Hepatocyte (in vitro differentiated cells): ENCODE results near the gene PHF21B. TPM values are rescaled to one million over a fixed set of nuclear protein-coding genes. Genes with fewer than 3 reads are reported as not detected.

Experiments
- DNase-seq: peaks from one replicate; pipeline ENCODE4 v3.0.0-alpha.2; 2016; ENCODE audit warnings: low spot score
- H2AFZ ChIP-seq: fragments of 200-600 bp; sonication (generic); 2 replicates; pipeline ENCODE4 v1.6.0; 2016; ENCODE audit warnings: antibody characterized with exemption, mild to moderate bottlenecking
- H3K27ac ChIP-seq: fragments of 200-600 bp; sonication (generic); 2 replicates; pipeline ENCODE4 v1.5.1; 2016; ENCODE audit warnings: mild to moderate bottlenecking
- H3K27me3 ChIP-seq: fragments of 200-600 bp; sonication (generic); 2 replicates; pipeline ENCODE4 v1.6.1; 2016
- H3K36me3 ChIP-seq: fragments of 200-600 bp; sonication (generic); replicated peaks from 2 replicates; pipeline ENCODE4 v1.5.1; 2016; ENCODE audit warnings: low read depth; ENCODE audit not compliant: insufficient read depth
- H3K4me1 ChIP-seq: fragments of 200-600 bp; sonication (generic); 2 replicates; pipeline ENCODE4 v1.5.1; 2016; ENCODE audit warnings: mild to moderate bottlenecking, moderate library complexity; ENCODE audit not compliant: insufficient read depth
- H3K4me2 ChIP-seq: fragments of 200-600 bp; sonication (generic); 2 replicates; pipeline ENCODE4 v1.6.0; 2016
- H3K4me3 ChIP-seq: fragments of 200-600 bp; sonication (generic); 2 replicates; pipeline ENCODE4 v1.5.1; 2016; ENCODE audit warnings: mild to moderate bottlenecking
- H3K79me2 ChIP-seq: fragments of 200-600 bp; sonication (generic); 2 replicates; pipeline ENCODE4 v1.6.0; 2017; ENCODE audit warnings: mild to moderate bottlenecking
- H3K9me2 ChIP-seq: fragments of 200-600 bp; sonication (generic); replicated peaks from 2 replicates; pipeline ENCODE4 v1.6.0; 2017; ENCODE audit warnings: mild to moderate bottlenecking; ENCODE audit not compliant: insufficient read depth
- H3K9me3 ChIP-seq: fragments of 200-600 bp; sonication (generic); 2 replicates; pipeline ENCODE4 v1.5.1; 2016; ENCODE audit warnings: low read depth, mild to moderate bottlenecking
- H4K20me1 ChIP-seq: fragments of 200-600 bp; sonication (generic); 2 replicates; pipeline ENCODE4 v1.6.0; 2016; ENCODE audit warnings: mild to moderate bottlenecking; ENCODE audit not compliant: insufficient read depth, poor library complexity, severe bottlenecking
- CTCF ChIP-seq: fragments of 200-600 bp; sonication (generic); IDR thresholded peaks from 2 replicates; pipeline ENCODE4 v1.5.1; 2016; ENCODE audit warnings: antibody characterized with exemption, mild to moderate bottlenecking; ENCODE audit not compliant: poor library complexity
- EZH2 ChIP-seq: fragments of 200-600 bp; sonication (generic); IDR thresholded peaks from 2 replicates; pipeline ENCODE4 v1.6.1; 2016; ENCODE audit warnings: antibody characterized with exemption, mild to moderate bottlenecking, borderline replicate concordance
- EZH2phosphoT487 ChIP-seq: fragments of 200-600 bp; sonication (generic); IDR thresholded peaks from one replicate; pipeline ENCODE4 v1.6.1; 2018; ENCODE audit warnings: antibody characterized with exemption, mild to moderate bottlenecking, low read depth, moderate library complexity; ENCODE audit not compliant: unreplicated experiment, severe bottlenecking
- WGBS: methylation state at CpG from one replicate; pipeline ENCODE4 v1.1.6; 2016; ENCODE audit warnings: low lambda C conversion rate; ENCODE audit errors: missing lambda C conversion rate; 5-methylcytosine and 5-hydroxymethylcytosine counted together
- polyA plus RNA-seq: library from polyadenylated mRNA; unstranded; fragments of >200 nt; fragmentation: Nextera tagmentation; extraction: Ambion mirVana; gene quantifications from 2 replicates; pipeline ENCODE4 v1.2.1, GENCODE V29; 2016
- total RNA-seq: library from RNA; depleted of rRNA; stranded (reverse); fragments of >200 nt; gene quantifications from 2 replicates; pipeline ENCODE4 v1.2.3, GENCODE V29; 2014

Gene PHF21B
- total and polyA plus RNA-seq, 2 experiments from 2014 or later = 0.86 to 1.9 TPM

DNA sequence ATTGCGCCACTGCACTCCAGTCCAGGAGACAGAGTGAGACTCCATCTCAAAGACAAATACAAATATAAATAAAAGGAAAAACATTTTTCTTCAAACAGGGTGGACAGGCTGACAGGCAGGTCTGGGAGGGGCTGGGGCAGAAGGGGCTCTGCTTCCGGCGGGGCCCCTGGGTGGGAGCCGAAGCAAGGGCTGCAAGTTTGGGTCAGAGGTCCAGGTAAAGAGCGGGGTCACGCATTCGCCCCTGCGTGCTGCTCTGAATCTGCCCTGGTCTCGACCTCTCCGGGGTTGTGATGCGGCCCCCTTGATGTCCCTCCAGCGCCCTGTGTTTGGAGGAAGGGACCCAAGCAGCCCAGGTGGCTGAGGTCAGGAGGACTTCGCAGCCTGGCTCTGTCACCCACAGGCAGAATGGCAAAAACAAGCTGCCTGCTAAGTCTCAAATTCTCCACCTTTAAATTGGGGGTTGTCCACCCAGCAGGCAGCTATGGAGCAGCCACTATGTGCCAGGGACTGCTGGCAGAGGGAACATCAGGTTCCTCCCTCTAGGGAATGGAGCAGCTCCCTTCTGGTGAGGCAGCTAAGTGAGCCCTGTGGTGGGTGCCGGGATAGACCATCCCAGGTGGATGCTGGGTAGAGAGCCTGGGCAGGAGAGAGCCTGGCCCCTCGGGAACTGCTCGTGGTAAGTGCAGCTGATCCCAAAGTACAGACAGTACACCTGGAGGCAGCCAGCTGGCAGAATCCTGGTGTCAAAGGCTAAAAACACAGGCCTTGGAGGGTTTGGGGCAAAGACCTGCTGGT, 10.3 kb upstream of the PHF21B start:
- peaks cover 12% of the 10 kb centered on the region for H3K27me3 ChIP-seq
- H3K79me2 ChIP-seq = no peaks in the 10 kb centered on the region
- no peak overlapping the region for H3K4me2 ChIP-seq
- DNase-seq = no peak
- no peak for TF ChIP-seq EZH2phosphoT487
- TF ChIP-seq CTCF = no peak
- TF ChIP-seq EZH2 = no peak
- H2AFZ ChIP-seq = no peak overlapping the region
- H3K4me1 ChIP-seq = no peaks in the 10 kb centered on the region
- WGBS = 78% methylated on average over 9 of the region's 16 CpGs
- no peaks in the 10 kb centered on the region for H4K20me1 ChIP-seq
- H3K36me3 ChIP-seq = no peaks in the 10 kb centered on the region
- no peak overlapping the region for H3K27ac ChIP-seq
- H3K9me3 ChIP-seq = no peaks in the 10 kb centered on the region
- H3K4me3 ChIP-seq = no peak overlapping the region
- no peaks in the 10 kb centered on the region for H3K9me2 ChIP-seq

DNA sequence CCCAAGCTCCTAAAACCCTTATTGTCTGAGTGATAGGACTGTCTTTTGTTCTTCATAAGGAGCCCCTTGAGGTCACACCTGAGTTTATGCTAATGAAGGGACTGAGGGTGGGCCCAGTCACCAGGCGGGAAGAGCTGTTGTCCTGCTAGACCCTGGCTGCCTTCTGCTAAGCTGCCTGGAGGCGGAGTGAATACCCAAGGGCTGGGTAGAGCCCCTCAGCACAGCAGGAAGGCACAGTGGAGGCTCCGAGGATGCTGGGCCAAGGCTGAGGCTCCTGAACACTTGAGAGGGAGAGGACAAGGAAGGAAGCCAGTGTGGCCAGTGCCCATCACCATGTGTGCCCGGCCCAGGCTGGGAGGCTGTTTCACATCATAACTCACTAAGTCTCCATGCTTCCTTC, 4.8 kb upstream of the PHF21B start:
- H4K20me1 ChIP-seq = no peaks in the 10 kb centered on the region
- WGBS = 55% methylated on average over 4 of the region's 4 CpGs
- no peaks in the 10 kb centered on the region for H3K9me3 ChIP-seq
- peaks cover 25% of the 10 kb centered on the region for H3K27me3 ChIP-seq
- no peak overlapping the region for H3K27ac ChIP-seq
- DNase-seq = no peak
- H3K36me3 ChIP-seq = no peaks in the 10 kb centered on the region
- no peaks in the 10 kb centered on the region for H3K79me2 ChIP-seq
- H3K4me1 ChIP-seq = peaks cover 7% of the 10 kb centered on the region
- H3K4me2 ChIP-seq = no peak overlapping the region
- H3K9me2 ChIP-seq = no peaks in the 10 kb centered on the region
- TF ChIP-seq EZH2phosphoT487 (no peak), EZH2 (no peak), CTCF (no peak)
- H3K4me3 ChIP-seq = no peak overlapping the region
- no peak overlapping the region for H2AFZ ChIP-seq

DNA sequence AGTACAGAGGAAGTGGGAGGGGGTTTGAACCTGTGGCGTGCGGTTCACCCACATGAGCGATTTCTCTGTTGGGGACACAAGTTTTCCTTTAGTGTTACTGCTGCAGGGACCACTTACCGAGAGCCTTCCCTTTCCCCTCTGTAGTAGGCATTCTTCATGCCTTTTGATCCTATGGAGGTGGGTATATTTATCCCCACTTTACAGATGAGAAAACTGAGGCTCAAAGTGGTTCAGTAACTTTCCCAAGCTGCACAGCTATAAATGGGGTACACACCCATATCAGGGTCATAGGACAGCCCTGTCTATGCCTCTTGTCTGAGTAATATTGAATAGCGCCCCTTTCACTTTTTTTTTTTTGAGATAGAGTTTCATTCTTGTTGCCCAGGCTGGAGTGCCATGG, 3.3 kb upstream of the PHF21B start:
- no peak for TF ChIP-seq EZH2phosphoT487
- no peak for TF ChIP-seq CTCF
- no peak for TF ChIP-seq EZH2
- no peaks in the 10 kb centered on the region for H3K9me3 ChIP-seq
- no peak overlapping the region for H3K4me3 ChIP-seq
- no peaks in the 10 kb centered on the region for H3K79me2 ChIP-seq
- peaks cover 32% of the 10 kb centered on the region for H3K27me3 ChIP-seq
- over 99% methylated on average over 5 of the region's 5 CpGs for WGBS
- no peaks in the 10 kb centered on the region for H4K20me1 ChIP-seq
- H3K4me1 ChIP-seq = peaks cover 17% of the 10 kb centered on the region
- no peak overlapping the region for H2AFZ ChIP-seq
- H3K4me2 ChIP-seq = no peak overlapping the region
- DNase-seq = no peak
- no peaks in the 10 kb centered on the region for H3K9me2 ChIP-seq
- H3K36me3 ChIP-seq = no peaks in the 10 kb centered on the region
- no peak overlapping the region for H3K27ac ChIP-seq
